Breast epithelium (tissue), 4 donors: ENCODE measurements around the gene CISD2. TPM values are rescaled to one million over a fixed set of nuclear protein-coding genes. Genes with fewer than 3 reads are reported as not detected.
A peak's percentile ranks its signal among the peaks of the same experiment; 100 is the strongest.
"Not testable (repeated sequence)": the region's sequence is repeated elsewhere in the genome, so short reads cannot be mapped to it uniquely, and the experiment has no call there.

ENCODE experiments used
- DNase-seq, 2 donors: peaks; one replicate each; pipeline ENCODE4 v3.0.0-alpha.2; 2019; ENCODE audit warnings: low spot score in 2 of 2
- H3K27ac ChIP-seq, 2 donors: fragments of 200-600 bp; sonication (generic) in 1 of 2; one replicate each; pipeline ENCODE4 v1.5.1; 2016 to 2019; ENCODE audit warnings: mild to moderate bottlenecking in 1 of 2
- H3K27me3 ChIP-seq, 2 donors: fragments of 200-600 bp; sonication (generic) in 1 of 2; one replicate each; pipeline versions ENCODE4 v1.5.1 to v1.6.0; 2017 to 2019; ENCODE audit warnings: control low read depth in 1 of 2, mild to moderate bottlenecking in 1 of 2
- H3K36me3 ChIP-seq: fragments of 200-600 bp; one replicate; pipeline ENCODE4 v1.5.1; 2019
- H3K4me1 ChIP-seq, 2 donors: fragments of 200-600 bp; sonication (generic); one replicate each; pipeline ENCODE4 v1.5.1; 2016 to 2019; ENCODE audit warnings: control low read depth in 1 of 2
- H3K4me3 ChIP-seq, 3 donors: fragments of 200-600 bp; sonication (generic); 1 replicate in 2 of 3; 2 replicates in 1 of 3; pipeline ENCODE4 v1.5.1; 2016 to 2019; ENCODE audit warnings: mild to moderate bottlenecking in 3 of 3, moderate library complexity in 2 of 3
- H3K9me3 ChIP-seq, 2 donors: fragments of 200-600 bp; sonication (generic) in 1 of 2; one replicate each; pipeline ENCODE4 v1.5.1; 2016 to 2019; ENCODE audit warnings: control low read depth in 1 of 2
- POLR2A ChIP-seq: fragments of 450-650 bp; IDR thresholded peaks from one replicate; pipeline ENCODE4 v1.6.1; 2016; ENCODE audit warnings: antibody characterized with exemption, mild to moderate bottlenecking, moderate library complexity
- POLR2AphosphoS5 ChIP-seq, 3 donors: sonication (generic); formaldehyde crosslinking; IDR thresholded peaks; one replicate each; pipeline ENCODE4 v1.6.1; 2017; ENCODE audit warnings: antibody characterized with exemption in 3 of 3
- intact Hi-C: fragments of 100-400 bp; cut with DNase I; formaldehyde crosslinking; loops from one replicate; pipeline ENCODE4 v1.15.1; 2023; ENCODE audit warnings: low total_unique reads
- total RNA-seq, 3 donors: library from RNA; depleted of rRNA; stranded (reverse); fragments of >200 nt; gene quantifications; one replicate each; pipeline ENCODE4 v1.1.0, GENCODE V29; 2016
- TF ChIP-seq, protein P1 (sequence below), 3 donors: fragments of 450-650 bp; IDR thresholded peaks; one replicate each; pipeline ENCODE4 v1.5.1; 2016 to 2017; ENCODE audit warnings: antibody characterized with exemption in 3 of 3, mild to moderate bottlenecking in 3 of 3, moderate library complexity in 3 of 3

Gene CISD2, protein sequence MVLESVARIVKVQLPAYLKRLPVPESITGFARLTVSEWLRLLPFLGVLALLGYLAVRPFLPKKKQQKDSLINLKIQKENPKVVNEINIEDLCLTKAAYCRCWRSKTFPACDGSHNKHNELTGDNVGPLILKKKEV
- 10 to 100 TPM in 2 of 3 donors, 1 to 10 TPM in 1; 9.0 to 23.9 (median 17.4) TPM for total RNA-seq

DNA sequence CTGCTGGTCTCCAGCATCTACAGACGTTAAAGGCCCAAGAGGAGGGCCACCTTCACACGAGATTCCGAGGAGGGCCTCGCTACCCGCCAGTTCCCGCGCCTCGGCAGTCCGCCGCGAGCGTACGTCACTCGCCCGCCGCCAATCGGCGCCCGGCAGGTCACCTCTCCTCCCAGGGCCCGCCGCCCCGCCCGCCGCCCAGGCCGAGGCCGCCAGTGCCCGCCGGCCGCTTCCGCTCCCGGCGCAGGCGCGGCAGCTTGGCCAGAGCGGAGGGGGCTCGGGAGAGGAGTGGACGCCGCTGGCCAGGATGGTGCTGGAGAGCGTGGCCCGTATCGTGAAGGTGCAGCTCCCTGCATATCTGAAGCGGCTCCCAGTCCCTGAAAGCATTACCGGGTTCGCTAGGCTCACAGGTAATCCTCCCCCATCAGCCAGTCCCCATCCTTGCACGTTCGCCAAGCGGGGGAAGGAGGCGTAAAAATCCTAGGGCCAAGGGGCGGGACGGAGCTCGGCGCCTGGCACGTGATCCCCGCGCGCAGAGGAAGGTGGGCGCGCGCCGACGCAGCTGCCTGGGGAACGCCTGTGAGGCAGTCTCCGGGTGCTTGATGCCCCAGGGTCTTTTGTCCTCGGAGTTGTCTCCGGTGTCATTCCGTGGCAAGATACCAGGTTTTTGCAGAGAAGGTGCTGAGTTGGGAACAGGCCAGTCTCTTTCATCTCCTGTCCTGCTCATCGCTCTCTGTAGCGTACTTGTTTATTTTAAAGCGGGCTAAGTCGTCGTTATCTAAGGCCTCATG is at the start of gene CISD2:
Gene CISD2, plus strand, starts transcription at position 212 of the 788 bp plus-strand sequence. Its CDS starts 93 bp downstream, at position 305.
- Histone ChIP-seq H3K36me3 (no peaks in the 10 kb centered on the region), H3K4me3 (peak within 1 kb of the TSS; percentile 63 to 77 (median 75)), H3K27me3 (no peaks in the 10 kb centered on the region), H3K27ac (peak within 1 kb of the TSS; percentile 97 to 98), H3K4me1 (no peaks in the 10 kb centered on the region), H3K9me3 (no peaks in the 10 kb centered on the region)
- intact Hi-C loops: no loop called here
- TF ChIP-seq, protein P1, sequence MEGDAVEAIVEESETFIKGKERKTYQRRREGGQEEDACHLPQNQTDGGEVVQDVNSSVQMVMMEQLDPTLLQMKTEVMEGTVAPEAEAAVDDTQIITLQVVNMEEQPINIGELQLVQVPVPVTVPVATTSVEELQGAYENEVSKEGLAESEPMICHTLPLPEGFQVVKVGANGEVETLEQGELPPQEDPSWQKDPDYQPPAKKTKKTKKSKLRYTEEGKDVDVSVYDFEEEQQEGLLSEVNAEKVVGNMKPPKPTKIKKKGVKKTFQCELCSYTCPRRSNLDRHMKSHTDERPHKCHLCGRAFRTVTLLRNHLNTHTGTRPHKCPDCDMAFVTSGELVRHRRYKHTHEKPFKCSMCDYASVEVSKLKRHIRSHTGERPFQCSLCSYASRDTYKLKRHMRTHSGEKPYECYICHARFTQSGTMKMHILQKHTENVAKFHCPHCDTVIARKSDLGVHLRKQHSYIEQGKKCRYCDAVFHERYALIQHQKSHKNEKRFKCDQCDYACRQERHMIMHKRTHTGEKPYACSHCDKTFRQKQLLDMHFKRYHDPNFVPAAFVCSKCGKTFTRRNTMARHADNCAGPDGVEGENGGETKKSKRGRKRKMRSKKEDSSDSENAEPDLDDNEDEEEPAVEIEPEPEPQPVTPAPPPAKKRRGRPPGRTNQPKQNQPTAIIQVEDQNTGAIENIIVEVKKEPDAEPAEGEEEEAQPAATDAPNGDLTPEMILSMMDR (IDR thresholded peaks at IDR 0.05): peak in 1 of 3 donors; percentile 26
- peak; percentile 80 for TF ChIP-seq POLR2A
- peak; percentile 79 to 94 (median 88) for TF ChIP-seq POLR2AphosphoS5 (IDR thresholded peaks at IDR 0.05)
- DNase-seq: peak; percentile 88 to 91

DNA sequence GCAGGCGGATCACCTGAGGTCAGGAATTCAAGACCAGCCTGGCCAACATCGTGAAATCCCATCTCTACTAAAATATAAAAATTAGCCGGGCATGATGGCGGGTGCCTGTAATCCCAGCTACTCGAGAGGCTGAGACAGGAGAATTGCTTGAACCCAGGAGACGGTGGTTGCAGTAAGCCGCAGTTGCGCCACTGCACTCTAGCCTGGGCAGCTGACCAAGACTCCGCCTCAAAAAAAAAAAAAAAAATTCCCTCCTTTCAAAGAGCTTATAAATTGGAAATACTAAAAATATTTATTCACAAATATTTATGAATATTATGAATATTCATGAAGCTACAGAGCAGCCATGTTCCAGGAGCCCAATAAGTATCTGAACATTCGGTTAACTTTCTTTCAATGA is 49.7 kb upstream of the CISD2 start:
- intact Hi-C loops, H3K36me3 ChIP-seq: not testable (repeated sequence)

DNA sequence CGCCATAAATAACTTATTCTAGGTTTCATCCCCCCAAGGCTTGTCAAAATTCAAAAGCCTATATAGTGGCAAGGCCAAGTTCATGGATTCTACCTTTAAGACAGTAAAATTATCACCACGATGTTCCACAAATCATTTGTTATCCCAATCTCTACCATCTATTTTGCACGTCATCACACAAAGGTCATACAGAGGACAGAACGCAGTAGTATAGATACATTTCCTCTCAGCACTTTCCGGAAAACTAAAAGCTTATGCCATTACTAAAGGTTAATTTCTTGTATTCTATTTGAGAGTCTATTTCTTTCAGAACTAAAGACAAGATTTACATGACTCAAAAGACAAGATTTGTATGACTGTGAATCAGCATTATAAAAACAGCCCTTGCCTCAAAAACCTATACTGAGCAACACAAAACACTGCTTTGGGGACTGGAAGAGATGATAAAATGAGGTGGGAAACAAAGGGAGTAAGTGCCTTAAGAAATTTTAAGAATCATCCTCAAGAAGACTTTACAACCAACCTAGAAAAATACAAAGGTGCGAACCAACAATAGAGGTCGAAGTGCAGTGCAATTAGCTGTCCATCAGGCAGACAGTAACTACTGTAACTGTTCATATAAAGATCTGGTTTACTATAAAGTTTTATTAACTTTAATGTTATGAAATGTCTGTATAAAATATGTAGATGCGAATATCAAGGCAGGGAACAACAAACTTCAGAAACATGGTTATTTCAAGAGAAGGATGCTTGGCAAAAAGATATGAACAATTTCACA is 49.0 kb upstream of the CISD2 start:
- no peaks in the 10 kb centered on the region for H3K36me3 ChIP-seq
- H3K4me1 ChIP-seq: peaks cover 0 to 39% of the 10 kb centered on the region in 2 donors
- no peaks in the 10 kb centered on the region for H3K27me3 ChIP-seq
- intact Hi-C loops: no loop called here
- TF ChIP-seq, protein P1 (IDR thresholded peaks at IDR 0.05): no peak
- TF ChIP-seq POLR2A: no peak
- TF ChIP-seq POLR2AphosphoS5 (IDR thresholded peaks at IDR 0.05): no peak
- H3K27ac ChIP-seq: peak overlapping the region in 1 of 2 donors; percentile 46
- DNase-seq: no peak
- no peaks in the 10 kb centered on the region for H3K9me3 ChIP-seq
- H3K4me3 ChIP-seq: peak overlapping the region in 1 of 3 donors; percentile 10

More for the DNA sequence above, 49.7 kb upstream of the CISD2 start:
- not testable (repeated sequence) for H3K9me3 ChIP-seq, DNase-seq, H3K27me3 ChIP-seq
- H3K4me1 ChIP-seq: peaks cover 0 to 34% of the 10 kb centered on the region in 2 donors
- H3K4me3 ChIP-seq: peak overlapping the region in 1 of 3 donors; percentile 10
- peak overlapping the region; percentile 3 to 46 for H3K27ac ChIP-seq

DNA sequence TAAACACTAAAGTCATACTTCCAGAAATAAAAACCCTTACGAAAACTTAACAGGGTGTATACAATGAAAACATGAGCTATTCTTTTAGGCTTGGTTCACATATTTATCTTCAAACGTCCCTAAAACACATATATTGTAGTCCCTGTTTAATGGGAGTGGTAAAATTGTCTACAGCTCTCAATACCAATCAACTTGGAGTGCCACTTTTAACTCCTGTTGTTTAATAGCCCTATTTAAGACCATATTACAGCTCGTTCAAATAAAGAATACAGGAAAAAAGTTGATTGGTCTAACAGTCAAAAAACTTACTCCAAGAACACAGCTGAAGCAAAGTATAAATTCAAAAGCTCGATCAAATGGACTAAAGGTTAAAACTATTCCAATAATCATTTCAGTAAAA is 45.3 kb upstream of the CISD2 start:
- Histone ChIP-seq H3K27ac (peak overlapping the region; percentile 100), H3K36me3 (no peaks in the 10 kb centered on the region)

DNA sequence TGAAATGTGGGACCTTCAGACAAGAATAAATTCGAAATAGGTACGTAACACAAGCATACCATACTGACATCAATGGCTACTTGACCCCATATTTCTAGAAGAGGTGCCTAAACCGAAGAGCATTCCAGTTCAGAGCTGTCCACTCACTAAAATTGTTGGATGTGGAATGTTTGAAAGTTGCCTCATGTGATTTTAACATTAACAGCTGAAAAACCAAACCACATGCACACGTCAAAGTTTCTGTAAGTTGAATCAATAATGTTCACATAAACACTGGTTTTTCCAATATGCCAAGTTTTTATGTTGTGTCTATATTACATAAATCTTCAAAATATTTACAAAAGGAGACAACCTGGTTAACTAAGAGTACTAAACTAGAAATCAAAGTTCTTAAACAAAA is 44.9 kb upstream of the CISD2 start:
- intact Hi-C loops: no loop called here
- H3K4me1 ChIP-seq: peaks cover 0 to 21% of the 10 kb centered on the region in 2 donors
- no peak for DNase-seq

More for the DNA sequence above, 45.3 kb upstream of the CISD2 start:
- Histone ChIP-seq H3K9me3 (no peaks in the 10 kb centered on the region), H3K4me3 (peak overlapping the region; percentile 66 to 91 (median 67)), H3K27me3 (no peaks in the 10 kb centered on the region), H3K4me1 (peaks cover 0 to 20% of the 10 kb centered on the region in 2 donors)
- DNase-seq: no peak
- TF ChIP-seq POLR2A (no peak), POLR2AphosphoS5 (IDR thresholded peaks at IDR 0.05) (no peak)
- TF ChIP-seq, protein P1 (IDR thresholded peaks at IDR 0.05): no peak
- intact Hi-C loops: no loop called here

More for the DNA sequence above, 44.9 kb upstream of the CISD2 start:
- H3K4me3 ChIP-seq: peak overlapping the region; percentile 66 to 91 (median 67)
- no peaks in the 10 kb centered on the region for H3K27me3 ChIP-seq
- no peaks in the 10 kb centered on the region for H3K9me3 ChIP-seq
- H3K27ac ChIP-seq: peak overlapping the region; percentile 100
- TF ChIP-seq POLR2AphosphoS5 (IDR thresholded peaks at IDR 0.05): no peak
- no peaks in the 10 kb centered on the region for H3K36me3 ChIP-seq
